ENCODE results near the gene TMEM31. TPM values are rescaled to one million over a fixed set of nuclear protein-coding genes. Genes with fewer than 3 reads are reported as not detected.

Gene TMEM31
- total and polyA plus RNA-seq, 9 of the 15 experiments (the other 6 are each of a cell fraction or from before 2014, with no cell fraction given): 0.18 TPM; not detected in 8

DNA sequence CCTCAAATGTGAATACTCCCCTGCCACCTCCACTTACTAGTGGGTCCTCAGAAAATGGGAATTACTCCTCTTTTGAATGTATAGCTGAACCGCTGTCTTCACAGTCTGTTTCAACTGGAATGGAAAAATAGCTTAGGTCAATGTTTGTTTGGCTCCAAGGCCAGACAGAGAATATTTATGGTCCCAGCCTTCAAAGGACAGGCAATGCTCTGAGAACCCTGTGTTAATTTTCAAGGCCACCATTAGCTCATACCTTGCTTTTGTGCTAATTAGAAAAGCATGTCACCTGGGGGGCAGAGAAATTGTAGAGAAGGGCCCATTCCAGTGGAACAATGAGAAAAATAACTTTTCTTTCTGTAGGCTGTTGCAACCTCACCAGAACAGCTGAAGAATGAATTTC lies 19.6 kb upstream of the TMEM31 start:
- no peak for FAIRE-seq
- BruUV-seq (replicated peaks): no TSS peak
- intact Hi-C loops (cut with micrococcal nuclease) (no loop called here), in situ Hi-C loops (cut with MboI) (no loop called here)
- POLR2A ChIA-PET: interaction anchor here (0.6 to 0.9 kb wide), 2 partner anchors 158 to 432 kb away, joined by 3 read pairs; no protein-coding TSS in a partner anchor
- no peak for DNase-seq (ENCODE audit: extremely low read depth in 1 of 4, low spot score in 3 of 4)
- CTCF ChIA-PET (ENCODE audit: low intra/inter-chr PET ratio): no interaction called here
- ATAC-seq: no peak
- H3K79me2 ChIP-seq (ENCODE audit: control insufficient read depth, insufficient read depth, low read length): peaks cover 6% of the 10 kb centered on the region
- no peaks in the 10 kb centered on the region for H3K36me3 ChIP-seq (ENCODE audit: control insufficient read depth, insufficient read depth, low read length)
- H3K4me1 ChIP-seq (replicated peaks in 1 of 2; ENCODE audit: control insufficient read depth in 2 of 2, insufficient read depth in 2 of 2, low read length in 2 of 2): peaks cover 0 to 4% of the 10 kb centered on the region in 2 experiments; a peak in 2 of 5 replicates
- no peak overlapping the region for H2AFZ ChIP-seq (ENCODE audit: low read depth, low read length)
- H3K4me2 ChIP-seq (ENCODE audit: insufficient read depth, low read length): no peak overlapping the region
- H3K27ac ChIP-seq (ENCODE audit: extremely low read depth, low read depth, low read length): no peak overlapping the region
- no peaks in the 10 kb centered on the region for H3K9me3 ChIP-seq (replicated peaks; ENCODE audit: control insufficient read depth, insufficient read depth, low read depth, low read length)
- no peaks in the 10 kb centered on the region for H3K9me1 ChIP-seq (ENCODE audit: control insufficient read depth, insufficient read depth, low read length)
- no peak overlapping the region for H3K4me3 ChIP-seq
- no peak overlapping the region for H3K9ac ChIP-seq (ENCODE audit: insufficient read depth in 1 of 2, low read depth in 2 of 2, low read length in 2 of 2)
- 60% methylated on average over 1 of the region's 1 CpG for WGBS (ENCODE audit: insufficient coverage, low coverage, missing lambda C conversion rate)
- no peaks in the 10 kb centered on the region for H4K20me1 ChIP-seq (replicated peaks; ENCODE audit: control insufficient read depth, insufficient read depth, low read length)
- TF ChIP-seq, protein P1, sequence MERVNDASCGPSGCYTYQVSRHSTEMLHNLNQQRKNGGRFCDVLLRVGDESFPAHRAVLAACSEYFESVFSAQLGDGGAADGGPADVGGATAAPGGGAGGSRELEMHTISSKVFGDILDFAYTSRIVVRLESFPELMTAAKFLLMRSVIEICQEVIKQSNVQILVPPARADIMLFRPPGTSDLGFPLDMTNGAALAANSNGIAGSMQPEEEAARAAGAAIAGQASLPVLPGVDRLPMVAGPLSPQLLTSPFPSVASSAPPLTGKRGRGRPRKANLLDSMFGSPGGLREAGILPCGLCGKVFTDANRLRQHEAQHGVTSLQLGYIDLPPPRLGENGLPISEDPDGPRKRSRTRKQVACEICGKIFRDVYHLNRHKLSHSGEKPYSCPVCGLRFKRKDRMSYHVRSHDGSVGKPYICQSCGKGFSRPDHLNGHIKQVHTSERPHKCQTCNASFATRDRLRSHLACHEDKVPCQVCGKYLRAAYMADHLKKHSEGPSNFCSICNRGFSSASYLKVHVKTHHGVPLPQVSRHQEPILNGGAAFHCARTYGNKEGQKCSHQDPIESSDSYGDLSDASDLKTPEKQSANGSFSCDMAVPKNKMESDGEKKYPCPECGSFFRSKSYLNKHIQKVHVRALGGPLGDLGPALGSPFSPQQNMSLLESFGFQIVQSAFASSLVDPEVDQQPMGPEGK (CRISPR knock-in tag; IDR thresholded peaks at IDR 0.05; ENCODE audit: borderline replicate concordance): no peak
- TF ChIP-seq, protein P2, sequence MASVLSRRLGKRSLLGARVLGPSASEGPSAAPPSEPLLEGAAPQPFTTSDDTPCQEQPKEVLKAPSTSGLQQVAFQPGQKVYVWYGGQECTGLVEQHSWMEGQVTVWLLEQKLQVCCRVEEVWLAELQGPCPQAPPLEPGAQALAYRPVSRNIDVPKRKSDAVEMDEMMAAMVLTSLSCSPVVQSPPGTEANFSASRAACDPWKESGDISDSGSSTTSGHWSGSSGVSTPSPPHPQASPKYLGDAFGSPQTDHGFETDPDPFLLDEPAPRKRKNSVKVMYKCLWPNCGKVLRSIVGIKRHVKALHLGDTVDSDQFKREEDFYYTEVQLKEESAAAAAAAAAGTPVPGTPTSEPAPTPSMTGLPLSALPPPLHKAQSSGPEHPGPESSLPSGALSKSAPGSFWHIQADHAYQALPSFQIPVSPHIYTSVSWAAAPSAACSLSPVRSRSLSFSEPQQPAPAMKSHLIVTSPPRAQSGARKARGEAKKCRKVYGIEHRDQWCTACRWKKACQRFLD (CRISPR knock-in tag; IDR thresholded peaks at IDR 0.05): no peak
- TF ChIP-seq POLR2G (IDR thresholded peaks at IDR 0.05; ENCODE audit: low read depth, low read length) (no peak), SLC30A9 (CRISPR knock-in tag; IDR thresholded peaks at IDR 0.05) (no peak), SMARCA5 (IDR thresholded peaks at IDR 0.05) (no peak), ZFP30 (CRISPR knock-in tag; IDR thresholded peaks at IDR 0.05; ENCODE audit: borderline replicate concordance) (no peak), MYNN (IDR thresholded peaks at IDR 0.05) (no peak), MYNN (CRISPR knock-in tag; IDR thresholded peaks at IDR 0.05) (no peak)
- TF ChIP-seq, protein P3, sequence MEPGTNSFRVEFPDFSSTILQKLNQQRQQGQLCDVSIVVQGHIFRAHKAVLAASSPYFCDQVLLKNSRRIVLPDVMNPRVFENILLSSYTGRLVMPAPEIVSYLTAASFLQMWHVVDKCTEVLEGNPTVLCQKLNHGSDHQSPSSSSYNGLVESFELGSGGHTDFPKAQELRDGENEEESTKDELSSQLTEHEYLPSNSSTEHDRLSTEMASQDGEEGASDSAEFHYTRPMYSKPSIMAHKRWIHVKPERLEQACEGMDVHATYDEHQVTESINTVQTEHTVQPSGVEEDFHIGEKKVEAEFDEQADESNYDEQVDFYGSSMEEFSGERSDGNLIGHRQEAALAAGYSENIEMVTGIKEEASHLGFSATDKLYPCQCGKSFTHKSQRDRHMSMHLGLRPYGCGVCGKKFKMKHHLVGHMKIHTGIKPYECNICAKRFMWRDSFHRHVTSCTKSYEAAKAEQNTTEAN (CRISPR knock-in tag; IDR thresholded peaks at IDR 0.05): no peak
- H3K27me3 ChIP-seq (ENCODE audit: control insufficient read depth in 2 of 2, insufficient read depth in 2 of 2, low read length in 2 of 2): no peaks in the 10 kb centered on the region

All from K562 (cell line).